Loucy (cell line): Measurements from ENCODE around the gene RCOR1.

ENCODE experiments used
- EZH2phosphoT487 ChIP-seq: fragments of 200-600 bp; IDR thresholded peaks from 2 replicates; pipeline ENCODE4 v1.6.1; 2018; ENCODE audit warnings: antibody characterized with exemption, mild to moderate bottlenecking, moderate library complexity, borderline replicate concordance
- TF ChIP-seq, protein P1 (sequence below): fragments of 200-600 bp; sonication (generic); conservative IDR thresholded peaks from 2 replicates; pipeline ENCODE4 v1.5.1; 2014; ENCODE audit warnings: mild to moderate bottlenecking, antibody characterized with exemption, low read length

GRCh38 chr14:102565331-102565887 lies 27.0 kb upstream of the RCOR1 start:
- TF ChIP-seq, protein P1, sequence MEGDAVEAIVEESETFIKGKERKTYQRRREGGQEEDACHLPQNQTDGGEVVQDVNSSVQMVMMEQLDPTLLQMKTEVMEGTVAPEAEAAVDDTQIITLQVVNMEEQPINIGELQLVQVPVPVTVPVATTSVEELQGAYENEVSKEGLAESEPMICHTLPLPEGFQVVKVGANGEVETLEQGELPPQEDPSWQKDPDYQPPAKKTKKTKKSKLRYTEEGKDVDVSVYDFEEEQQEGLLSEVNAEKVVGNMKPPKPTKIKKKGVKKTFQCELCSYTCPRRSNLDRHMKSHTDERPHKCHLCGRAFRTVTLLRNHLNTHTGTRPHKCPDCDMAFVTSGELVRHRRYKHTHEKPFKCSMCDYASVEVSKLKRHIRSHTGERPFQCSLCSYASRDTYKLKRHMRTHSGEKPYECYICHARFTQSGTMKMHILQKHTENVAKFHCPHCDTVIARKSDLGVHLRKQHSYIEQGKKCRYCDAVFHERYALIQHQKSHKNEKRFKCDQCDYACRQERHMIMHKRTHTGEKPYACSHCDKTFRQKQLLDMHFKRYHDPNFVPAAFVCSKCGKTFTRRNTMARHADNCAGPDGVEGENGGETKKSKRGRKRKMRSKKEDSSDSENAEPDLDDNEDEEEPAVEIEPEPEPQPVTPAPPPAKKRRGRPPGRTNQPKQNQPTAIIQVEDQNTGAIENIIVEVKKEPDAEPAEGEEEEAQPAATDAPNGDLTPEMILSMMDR: no peak
- TF ChIP-seq EZH2phosphoT487: no peak
